Stimulated activated CD8-positive, alpha-beta memory T cell treated with anti-CD3 and anti-CD28 coated beads, Interleukin-12 subunit alpha, Interleukin-12 subunit beta, amount 100 ng/mL, for 24 hours (primary cell): ENCODE data around the gene TRH.
"Not testable (repeated sequence)": the region's sequence is repeated elsewhere in the genome, so short reads cannot be mapped to it uniquely, and the experiment has no call there.

ENCODE experiments used
- DNase-seq: peaks from one replicate; pipeline ENCODE4 v3.0.0-alpha.2; 2020; ENCODE audit errors: extremely low read depth

TRH gene

GRCh38 chr3:129965937-129966336, 8.6 kb upstream of the TRH start:
- DNase-seq: no peak

DNA sequence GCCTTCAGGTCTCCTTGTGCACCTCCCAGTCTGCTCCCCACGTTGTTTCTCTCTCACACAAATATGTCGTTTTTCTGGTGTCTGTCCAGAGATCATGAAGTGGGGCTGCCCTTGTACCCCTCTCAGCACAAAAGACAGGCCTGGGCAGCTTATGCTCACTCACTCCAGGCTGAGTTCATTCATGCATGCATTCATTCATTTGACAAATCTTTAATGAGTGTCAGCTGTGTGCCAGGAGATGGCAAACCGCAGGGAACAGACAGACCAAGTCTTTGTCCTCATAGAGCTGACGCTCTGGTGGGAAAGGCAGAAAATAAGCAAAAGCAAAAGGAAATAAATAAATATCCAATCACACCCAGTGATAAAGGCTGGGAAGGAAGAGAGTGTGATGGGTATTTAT, 7.6 kb upstream of the TRH start:
- DNase-seq: no peak

GRCh38 chr3:129967761-129968160, 6.8 kb upstream of the TRH start:
- DNase-seq: no peak

DNA sequence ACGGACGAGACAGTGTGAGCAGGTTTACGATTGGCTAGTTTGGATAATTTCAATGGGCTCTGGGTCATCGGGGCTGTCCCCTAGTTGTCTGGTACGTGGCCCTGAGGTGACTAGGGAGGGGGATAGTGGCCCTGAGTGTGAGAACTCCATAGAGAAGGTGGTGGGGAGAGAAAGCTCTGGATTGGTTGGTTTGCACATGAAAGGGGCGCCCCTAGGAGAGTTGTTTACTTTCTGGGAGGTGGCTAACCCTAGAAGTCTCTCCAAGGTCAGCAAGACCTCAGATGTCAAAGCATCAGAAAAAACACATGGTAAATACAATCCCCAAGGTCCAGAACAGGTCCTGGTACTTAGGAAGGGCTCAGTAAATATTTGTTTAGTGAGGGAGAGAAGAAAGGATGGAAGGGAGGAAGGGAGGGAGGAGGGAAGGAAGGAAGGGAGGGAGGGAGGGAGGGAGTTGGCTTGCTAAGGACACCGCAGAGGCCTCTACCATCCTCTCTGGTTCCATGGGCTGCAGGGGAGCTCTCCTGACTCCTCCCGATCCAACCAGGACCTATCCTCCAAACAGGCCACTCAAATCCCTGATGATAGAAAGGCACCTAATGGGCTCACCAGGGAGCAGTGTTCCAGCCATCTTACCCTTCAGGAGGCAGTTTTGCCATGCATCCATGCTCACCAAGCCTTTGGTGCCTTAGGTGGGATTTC, 3.0 kb upstream of the TRH start:
- DNase-seq: no peak

DNA sequence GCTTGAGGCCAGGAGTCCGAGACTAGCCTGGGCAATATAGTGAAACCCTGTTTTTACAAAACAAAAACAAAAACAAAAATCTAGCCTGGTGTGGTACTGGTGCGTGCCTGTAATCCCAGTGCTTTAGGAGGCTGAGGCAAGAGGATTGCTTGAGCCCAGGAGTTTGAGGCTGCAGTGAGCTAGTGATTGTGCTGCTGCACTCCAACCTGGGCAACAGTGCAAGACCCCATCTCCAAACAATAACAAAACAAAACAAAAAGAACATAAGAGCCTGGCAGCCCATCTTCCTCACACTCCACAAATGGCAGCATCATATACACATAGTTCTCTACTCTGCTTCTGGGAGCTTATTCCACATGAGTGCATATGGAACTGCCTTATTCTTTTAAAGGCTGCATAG, 2.2 kb upstream of the TRH start:
- no peak for DNase-seq

- DNase-seq: no peak
Measured at GRCh38 chr3:129973853-129974563, 512 bp upstream of the TRH start.

GRCh38 chr3:129974833-129975704, 549 bp downstream of the TRH start:
- DNase-seq: no peak

GRCh38 chr3:129975705-129976048, 1.2 kb downstream of the TRH start:
- no peak for DNase-seq

DNA sequence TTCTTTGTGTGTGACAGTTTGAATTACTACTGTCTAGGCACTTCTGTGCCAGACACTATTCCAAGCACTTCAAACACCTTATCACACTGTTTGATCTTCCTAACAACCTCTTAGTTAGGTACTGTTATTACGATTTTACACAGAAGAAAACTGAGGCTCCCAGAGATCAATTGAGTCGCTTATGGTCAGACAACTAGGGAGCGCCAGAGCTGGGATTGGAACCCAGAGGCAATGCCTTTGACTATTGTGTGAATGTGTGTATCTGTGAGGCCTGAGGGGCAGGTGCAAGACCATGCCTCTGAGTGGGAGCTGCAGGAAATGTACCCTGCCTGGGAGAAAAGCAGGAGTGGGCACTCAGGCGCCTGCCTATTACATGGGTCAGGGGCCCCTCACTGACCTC, 1.8 kb downstream of the TRH start:
- no peak for DNase-seq

- DNase-seq: no peak
Measured at GRCh38 chr3:129978123-129978522, 3.6 kb downstream of the TRH start.

DNA sequence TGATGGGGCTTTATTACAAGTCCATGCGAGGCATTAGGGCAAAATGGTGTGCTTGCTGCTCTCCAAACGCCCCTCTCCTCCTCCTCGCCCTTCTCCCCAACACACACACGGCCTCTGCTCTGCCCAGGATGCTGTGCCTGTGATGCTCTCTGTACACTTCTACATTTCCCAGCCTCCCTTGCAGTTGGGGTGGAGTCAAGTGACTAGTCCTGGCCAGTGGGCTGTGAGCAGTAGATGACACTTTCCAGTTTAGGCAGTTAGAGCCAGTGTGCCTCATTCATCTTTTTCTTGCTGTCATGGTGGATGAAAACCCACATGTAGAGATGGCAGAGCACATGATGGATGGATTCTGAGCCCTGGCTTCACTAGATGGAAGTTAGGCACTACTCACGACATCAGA, 5.4 kb downstream of the TRH start:
- no peak for DNase-seq

GRCh38 chr3:129983561-129983960, 9.0 kb downstream of the TRH start:
- DNase-seq: no peak

DNA sequence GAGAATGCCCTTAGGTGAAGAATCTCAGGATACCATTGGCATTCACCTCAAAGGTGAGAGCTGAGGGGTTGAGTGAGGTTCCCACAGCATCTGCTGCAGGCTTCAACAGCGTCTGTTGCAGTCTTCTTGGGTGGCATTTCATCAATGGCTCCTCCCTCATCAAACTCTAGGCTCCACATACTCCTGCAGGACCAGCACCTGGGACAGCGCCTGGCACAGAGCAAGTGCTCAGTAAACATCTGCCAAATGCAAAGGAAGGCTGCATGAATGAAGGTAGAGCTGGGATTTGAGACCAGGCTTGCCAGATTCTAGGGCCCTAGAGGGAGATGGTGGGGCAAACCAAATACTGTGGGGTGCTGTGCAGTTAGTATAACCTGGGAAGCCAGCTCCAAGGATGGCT, 9.6 kb downstream of the TRH start:
- no peak for DNase-seq

DNA sequence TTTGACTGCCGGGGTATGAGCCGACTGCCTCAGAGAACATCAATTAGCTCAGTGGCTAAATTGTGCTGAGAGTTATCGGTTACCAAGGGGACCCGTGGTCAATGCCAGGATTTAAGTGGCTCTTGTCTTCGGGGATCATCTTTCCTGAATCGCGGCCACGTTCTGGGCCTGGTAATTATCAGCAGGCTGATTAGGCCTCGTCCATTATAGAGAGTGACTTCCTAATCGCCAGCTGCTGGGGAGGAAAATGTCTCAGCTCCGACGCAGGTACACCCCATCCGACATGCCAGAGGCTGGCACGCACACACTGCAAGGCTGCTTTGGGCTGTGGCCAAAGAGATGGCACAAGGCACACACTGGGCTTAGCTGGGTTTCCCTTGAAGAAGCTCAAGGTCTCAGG, 10.6 kb downstream of the TRH start:
- DNase-seq: no peak

DNA sequence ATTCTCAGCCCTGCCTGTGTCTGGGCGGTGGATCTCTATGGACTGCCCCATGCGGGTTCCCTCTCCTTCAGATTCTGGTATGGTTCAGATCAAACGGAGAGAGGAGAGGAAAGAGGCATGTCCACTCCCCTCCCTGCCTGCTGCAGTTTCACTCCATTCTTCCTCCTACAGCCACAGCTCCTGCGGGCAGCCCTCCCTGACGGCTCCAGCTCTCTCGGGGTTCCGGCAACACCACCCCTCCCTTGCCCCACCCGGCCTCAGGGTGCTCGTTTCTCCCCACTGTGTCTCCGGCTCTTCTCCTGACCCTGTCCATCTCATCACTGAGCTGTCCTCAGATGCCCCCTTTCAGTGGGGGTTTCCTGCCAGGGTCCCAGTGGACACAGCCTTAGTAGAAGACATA, 13.9 kb downstream of the TRH start:
- DNase-seq: no peak

GRCh38 chr3:129989414-129989813, 14.9 kb downstream of the TRH start:
- DNase-seq: no peak

GRCh38 chr3:129992781-129993180, 18.3 kb downstream of the TRH start:
- no peak for DNase-seq

GRCh38 chr3:129994883-129995559, 20.5 kb downstream of the TRH start:
- no peak for DNase-seq

- DNase-seq: no peak
Measured at GRCh38 chr3:129996073-129996472, 21.6 kb downstream of the TRH start.

- DNase-seq: not testable (repeated sequence)
Measured at GRCh38 chr3:129999176-129999575, 24.7 kb downstream of the TRH start.

DNA sequence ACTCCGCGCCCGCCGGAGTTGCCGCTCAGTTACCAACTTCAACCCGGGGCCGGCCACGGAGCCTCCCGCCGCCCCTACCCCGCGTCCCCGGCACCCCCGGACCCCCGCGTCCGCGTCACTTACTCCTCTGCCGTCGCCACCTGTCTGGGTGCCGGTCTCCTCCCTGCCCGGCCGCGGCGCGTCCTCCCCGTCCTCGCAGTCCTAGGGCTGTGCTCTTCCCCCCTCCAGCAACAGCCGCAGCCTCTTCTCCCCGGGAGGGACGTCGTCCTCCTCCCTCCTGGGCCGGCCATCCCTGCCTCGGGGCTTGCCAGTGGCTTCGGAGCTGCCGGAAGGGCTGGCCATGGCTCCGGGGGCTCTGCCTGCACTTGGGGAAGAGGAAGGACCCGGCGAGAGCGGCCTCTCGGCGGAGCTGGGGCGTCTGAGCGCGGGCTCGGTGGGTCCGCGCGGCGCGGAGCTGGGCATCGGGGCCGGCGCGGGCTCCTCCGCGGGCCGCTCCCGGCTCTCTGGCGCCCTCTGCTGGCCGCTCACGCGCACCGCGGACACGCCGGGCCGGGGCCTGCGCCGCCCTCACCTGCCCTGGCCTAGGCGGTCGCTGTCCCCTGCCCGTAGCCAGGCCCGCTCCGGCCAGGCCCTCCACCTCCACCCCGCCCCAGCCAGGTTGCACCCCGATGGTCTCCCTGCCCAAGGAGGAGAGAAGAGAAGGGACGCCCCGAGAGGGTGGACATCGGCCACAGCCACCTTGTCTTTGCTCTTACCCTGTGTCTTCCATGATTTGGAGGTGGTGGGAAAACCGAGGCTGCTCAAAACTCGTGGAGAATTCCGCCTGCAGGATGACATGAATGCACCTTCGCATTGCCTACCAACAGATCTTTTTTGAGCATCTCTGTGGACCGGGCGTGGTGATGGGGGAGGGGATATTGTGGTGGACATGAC, 28.4 kb downstream of the TRH start:
- DNase-seq: peak; percentile 25
